ENCODE data around the gene RUNX2. TPM values are rescaled to one million over a fixed set of nuclear protein-coding genes. Genes with fewer than 3 reads are reported as not detected.

The RUNX2 gene
- polyA plus RNA-seq, 1 of the 3 experiments (the other 2 are of a cell fraction) = 4.4 TPM

- Histone ChIP-seq H3K9me2 (no peaks in the 10 kb centered on the region), H3K4me3 (ENCODE audit: low read depth in 2 of 2, low read length in 1 of 2) (no peak overlapping the region), H3K4me2 (peak overlapping the region; percentile 48), H3F3A (replicated peaks; ENCODE audit: insufficient read depth) (peaks cover 3% of the 10 kb centered on the region), H3K9ac (no peak overlapping the region), H3K36me3 (replicated peaks in 1 of 2; ENCODE audit: control insufficient read depth in 1 of 2, insufficient read depth in 2 of 2, low read length in 1 of 2) (peaks cover 0 to 6% of the 10 kb centered on the region in 2 experiments), H3K9me3 (no peaks in the 10 kb centered on the region), H3K79me2 (ENCODE audit: insufficient read depth) (no peaks in the 10 kb centered on the region), H3K27ac (ENCODE audit: low read depth in 2 of 2, low read length in 1 of 2) (peak overlapping the region in 1 of 2 experiments; percentile 33; a peak in 2 of 4 replicates), H4K20me1 (ENCODE audit: insufficient read depth) (no peaks in the 10 kb centered on the region), H3K4me1 (ENCODE audit: control insufficient read depth in 1 of 2, insufficient read depth in 2 of 2, low read depth in 1 of 2, low read length in 1 of 2) (peaks cover 0 to 12% of the 10 kb centered on the region in 2 experiments; a peak in 1 of 4 replicates), H2AFZ (ENCODE audit: low read depth) (peak overlapping the region; percentile 77), H3K27me3 (ENCODE audit: insufficient read depth) (no peaks in the 10 kb centered on the region)
- ChIA-PET CTCF (interaction anchor here (1.0 kb wide), 1 partner anchor 40 kb away, joined by 4 read pairs; no protein-coding TSS in a partner anchor), POLR2A (no interaction called here)
- TF ChIP-seq USF1 (IDR thresholded peaks at IDR 0.05; ENCODE audit: borderline replicate concordance, low read depth) (no peak), MEF2A (IDR thresholded peaks at IDR 0.05; ENCODE audit: borderline replicate concordance, low read depth) (no peak), GATA2 (CRISPR knock-in tag; IDR thresholded peaks at IDR 0.05) (no peak), TEAD4 (IDR thresholded peaks at IDR 0.05; ENCODE audit: borderline replicate concordance, insufficient read depth) (no peak), POLR2AphosphoS5 (IDR thresholded peaks at IDR 0.05; ENCODE audit: low read depth, low read length) (no peak; the same call in 1 of the 2 replicates), RCOR1 (IDR thresholded peaks at IDR 0.05; ENCODE audit: low read length) (no peak), EZH2phosphoT487 (IDR thresholded peaks at IDR 0.05; ENCODE audit: borderline replicate concordance, low read depth) (no peak), CHD2 (IDR thresholded peaks at IDR 0.05; ENCODE audit: low read length, partially characterized antibody) (no peak), PBX3 (IDR thresholded peaks at IDR 0.05) (0 out of 2 replicates have a peak, but pooled peaks have one; percentile 10), GABPA (IDR thresholded peaks at IDR 0.05; ENCODE audit: low read depth) (peak; percentile 57), ELF1 (IDR thresholded peaks at IDR 0.05) (peak; percentile 41; the same call in 1 of the 2 replicates)
- TF ChIP-seq, protein P1, sequence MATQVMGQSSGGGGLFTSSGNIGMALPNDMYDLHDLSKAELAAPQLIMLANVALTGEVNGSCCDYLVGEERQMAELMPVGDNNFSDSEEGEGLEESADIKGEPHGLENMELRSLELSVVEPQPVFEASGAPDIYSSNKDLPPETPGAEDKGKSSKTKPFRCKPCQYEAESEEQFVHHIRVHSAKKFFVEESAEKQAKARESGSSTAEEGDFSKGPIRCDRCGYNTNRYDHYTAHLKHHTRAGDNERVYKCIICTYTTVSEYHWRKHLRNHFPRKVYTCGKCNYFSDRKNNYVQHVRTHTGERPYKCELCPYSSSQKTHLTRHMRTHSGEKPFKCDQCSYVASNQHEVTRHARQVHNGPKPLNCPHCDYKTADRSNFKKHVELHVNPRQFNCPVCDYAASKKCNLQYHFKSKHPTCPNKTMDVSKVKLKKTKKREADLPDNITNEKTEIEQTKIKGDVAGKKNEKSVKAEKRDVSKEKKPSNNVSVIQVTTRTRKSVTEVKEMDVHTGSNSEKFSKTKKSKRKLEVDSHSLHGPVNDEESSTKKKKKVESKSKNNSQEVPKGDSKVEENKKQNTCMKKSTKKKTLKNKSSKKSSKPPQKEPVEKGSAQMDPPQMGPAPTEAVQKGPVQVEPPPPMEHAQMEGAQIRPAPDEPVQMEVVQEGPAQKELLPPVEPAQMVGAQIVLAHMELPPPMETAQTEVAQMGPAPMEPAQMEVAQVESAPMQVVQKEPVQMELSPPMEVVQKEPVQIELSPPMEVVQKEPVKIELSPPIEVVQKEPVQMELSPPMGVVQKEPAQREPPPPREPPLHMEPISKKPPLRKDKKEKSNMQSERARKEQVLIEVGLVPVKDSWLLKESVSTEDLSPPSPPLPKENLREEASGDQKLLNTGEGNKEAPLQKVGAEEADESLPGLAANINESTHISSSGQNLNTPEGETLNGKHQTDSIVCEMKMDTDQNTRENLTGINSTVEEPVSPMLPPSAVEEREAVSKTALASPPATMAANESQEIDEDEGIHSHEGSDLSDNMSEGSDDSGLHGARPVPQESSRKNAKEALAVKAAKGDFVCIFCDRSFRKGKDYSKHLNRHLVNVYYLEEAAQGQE (IDR thresholded peaks at IDR 0.05; ENCODE audit: low read depth, low read length) = peak; percentile 34; the same call in 1 of the 2 replicates
- TF ChIP-seq, protein P2, sequence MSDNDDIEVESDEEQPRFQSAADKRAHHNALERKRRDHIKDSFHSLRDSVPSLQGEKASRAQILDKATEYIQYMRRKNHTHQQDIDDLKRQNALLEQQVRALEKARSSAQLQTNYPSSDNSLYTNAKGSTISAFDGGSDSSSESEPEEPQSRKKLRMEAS (IDR thresholded peaks at IDR 0.05; ENCODE audit: low read depth) = 0 out of 2 replicates have a peak, but pooled peaks have one; percentile 17
- DNase-seq = no peak
- 15% methylated on average over 5 of the region's 5 CpGs for WGBS (ENCODE audit: low lambda C conversion rate)
Observed at GRCh38 chr6:45504947-45505346, 176.8 kb downstream of the RUNX2 start.
